K562 (cell line): ENCODE data around the gene CAMK2G. TPM values are rescaled to one million over a fixed set of nuclear protein-coding genes. Genes with fewer than 3 reads are reported as not detected.
A peak's percentile ranks its signal among the peaks of the same experiment; 100 is the strongest.

ENCODE experiments used
- ARHGAP35 ChIP-seq: fragments of 450-650 bp; IDR thresholded peaks from 2 replicates; pipeline ENCODE4 v1.6.1; 2018; ENCODE audit not compliant: partially characterized antibody
- CBX5 ChIP-seq: IDR thresholded peaks from 2 replicates; pipeline ENCODE4 v1.6.1; 2014; ENCODE audit warnings: low read depth, borderline replicate concordance
- CBX8 ChIP-seq: fragments of 200-600 bp; sonication (generic); IDR thresholded peaks from 2 replicates; pipeline ENCODE4 v1.6.1; 2012; ENCODE audit warnings: borderline replicate concordance, mixed run types, low read depth, mild to moderate bottlenecking, moderate library complexity, mixed read lengths, low read length, control low read depth, inconsistent platforms; ENCODE audit not compliant: poor library complexity, severe bottlenecking; ENCODE audit errors: extremely low read depth
- CTCFL ChIP-seq: IDR thresholded peaks from 2 replicates; pipeline ENCODE4 v1.6.1; 2011; ENCODE audit warnings: borderline replicate concordance, low read depth, mild to moderate bottlenecking, moderate library complexity, low read length; ENCODE audit not compliant: insufficient read depth, poor library complexity, severe bottlenecking
- E2F6 ChIP-seq, 2 experiments: IDR thresholded peaks; 2 replicates each; pipeline ENCODE4 v1.6.1; 2011; ENCODE audit warnings: borderline replicate concordance in 1 of 2, control low read depth in 1 of 2, low read depth in 1 of 2, low read length in 1 of 2, mild to moderate bottlenecking in 1 of 2, mixed read lengths in 1 of 2, moderate library complexity in 1 of 2; ENCODE audit not compliant: insufficient read depth in 1 of 2, insufficient read length in 1 of 2, poor library complexity in 1 of 2, severe bottlenecking in 1 of 2; ENCODE audit errors: extremely low read depth in 1 of 2
- GABPA ChIP-seq: fragments of 200-800 bp; sonication (Bioruptor generic); conservative IDR thresholded peaks from 2 replicates; pipeline ENCODE4 v1.6.1; 2016; ENCODE audit warnings: low read depth, missing genetic modification characterization, missing compliant biosample characterization
- GABPB1 ChIP-seq: sonication (generic); formaldehyde crosslinking; IDR thresholded peaks from 2 replicates; pipeline ENCODE4 v1.8.0; 2022; ENCODE audit warnings: mild to moderate bottlenecking, missing genetic modification reagents
- KDM5B ChIP-seq: fragments of 200-600 bp; sonication (generic); IDR thresholded peaks from 2 replicates; pipeline ENCODE4 v1.6.1; 2012; ENCODE audit warnings: low read depth, mild to moderate bottlenecking, moderate library complexity, low read length, control low read depth, inconsistent platforms; ENCODE audit not compliant: insufficient replicate concordance
- NEUROD1 ChIP-seq: fragments of 150-350 bp; IDR thresholded peaks from 2 replicates; pipeline ENCODE4 v1.6.1; 2014; ENCODE audit warnings: borderline replicate concordance, low read length, low read depth; ENCODE audit not compliant: partially characterized antibody
- PTBP1 ChIP-seq: fragments of 200-400 bp; formaldehyde crosslinking; IDR thresholded peaks from 2 replicates; pipeline ENCODE4 v1.6.1; 2017; ENCODE audit warnings: low read depth, low read length
- SIN3B ChIP-seq: fragments of 450-650 bp; IDR thresholded peaks from 2 replicates; pipeline ENCODE4 v1.6.1; 2017; ENCODE audit warnings: low read depth, mild to moderate bottlenecking, moderate library complexity
- SMARCA4 ChIP-seq: fragments of 450-650 bp; IDR thresholded peaks from 2 replicates; pipeline ENCODE4 v1.6.1; 2016
- SMC3 ChIP-seq: conservative IDR thresholded peaks from 2 replicates; pipeline ENCODE4 v1.6.1; 2011; ENCODE audit warnings: low read depth, low read length, improper control_type of control experiment; ENCODE audit not compliant: insufficient read depth
- SUPT5H ChIP-seq: fragments of 450-650 bp; IDR thresholded peaks from 2 replicates; pipeline ENCODE4 v1.6.1; 2016
- TEAD1 ChIP-seq, 2 experiments: fragments of 450-650 bp in 1 of 2; sonication (generic) in 1 of 2; formaldehyde crosslinking; IDR thresholded peaks; 2 replicates each; pipeline versions ENCODE4 v1.4.0 to v1.8.0; 2020 to 2022; ENCODE audit warnings: mild to moderate bottlenecking in 2 of 2, missing genetic modification reagents in 1 of 2
- TRIM24 ChIP-seq, 2 experiments: fragments of 450-650 bp; IDR thresholded peaks; 2 replicates each; pipeline ENCODE4 v1.6.1; 2016
- ZEB2 ChIP-seq: fragments of 450-650 bp; IDR thresholded peaks from 2 replicates; pipeline ENCODE4 v1.6.1; 2016
- ZFX ChIP-seq: sonication (generic); formaldehyde crosslinking; IDR thresholded peaks from 2 replicates; pipeline ENCODE4 v1.8.0; 2022; ENCODE audit warnings: mild to moderate bottlenecking, missing genetic modification reagents, moderate library complexity
- polyA plus RNA-seq, 8 experiments: library from polyadenylated mRNA; depleted of rRNA in 4 of 8; stranded (reverse) in 5 of 8; unstranded in 3 of 8; fragments of >200 nt; fragmentation: Nextera tagmentation in 2 of 8; fragmentation: Illumina TruSeq in 1 of 8; extraction: Ambion mirVana in 2 of 8; extraction: Trizol in 1 of 8; gene quantifications; 2 replicates each; pipeline versions ENCODE4 v1.2.1 to v1.2.3, GENCODE V29; 2011 to 2014; ENCODE audit warnings: inconsistent platforms in 1 of 8, missing spikeins in 1 of 8
- total RNA-seq, 7 experiments: library from RNA; depleted of rRNA in 6 of 7; stranded (reverse); fragments of >200 nt in 6 of 7; fragmentation: Illumina TruSeq in 2 of 7; extraction: Trizol in 2 of 7; gene quantifications; 2 replicates each; pipeline versions ENCODE4 v1.2.1 to v1.2.3, GENCODE V29; 2011 to 2021; ENCODE audit warnings: low replicate concordance in 1 of 7
- TF ChIP-seq, protein P1 (sequence below): sonication (generic); formaldehyde crosslinking; IDR thresholded peaks from 2 replicates; pipeline ENCODE4 v1.8.1; 2023; ENCODE audit warnings: mild to moderate bottlenecking, missing genetic modification reagents
- TF ChIP-seq, protein P2 (sequence below): sonication (generic); formaldehyde crosslinking; IDR thresholded peaks from 2 replicates; pipeline ENCODE4 v1.8.0; 2022; ENCODE audit warnings: missing genetic modification reagents, mild to moderate bottlenecking, moderate library complexity, borderline replicate concordance

Gene CAMK2G
- total and polyA plus RNA-seq, 9 of the 15 experiments (the other 6 are each of a cell fraction or from before 2014, with no cell fraction given) = 9.0 to 37.9 (median 32.6) TPM

DNA sequence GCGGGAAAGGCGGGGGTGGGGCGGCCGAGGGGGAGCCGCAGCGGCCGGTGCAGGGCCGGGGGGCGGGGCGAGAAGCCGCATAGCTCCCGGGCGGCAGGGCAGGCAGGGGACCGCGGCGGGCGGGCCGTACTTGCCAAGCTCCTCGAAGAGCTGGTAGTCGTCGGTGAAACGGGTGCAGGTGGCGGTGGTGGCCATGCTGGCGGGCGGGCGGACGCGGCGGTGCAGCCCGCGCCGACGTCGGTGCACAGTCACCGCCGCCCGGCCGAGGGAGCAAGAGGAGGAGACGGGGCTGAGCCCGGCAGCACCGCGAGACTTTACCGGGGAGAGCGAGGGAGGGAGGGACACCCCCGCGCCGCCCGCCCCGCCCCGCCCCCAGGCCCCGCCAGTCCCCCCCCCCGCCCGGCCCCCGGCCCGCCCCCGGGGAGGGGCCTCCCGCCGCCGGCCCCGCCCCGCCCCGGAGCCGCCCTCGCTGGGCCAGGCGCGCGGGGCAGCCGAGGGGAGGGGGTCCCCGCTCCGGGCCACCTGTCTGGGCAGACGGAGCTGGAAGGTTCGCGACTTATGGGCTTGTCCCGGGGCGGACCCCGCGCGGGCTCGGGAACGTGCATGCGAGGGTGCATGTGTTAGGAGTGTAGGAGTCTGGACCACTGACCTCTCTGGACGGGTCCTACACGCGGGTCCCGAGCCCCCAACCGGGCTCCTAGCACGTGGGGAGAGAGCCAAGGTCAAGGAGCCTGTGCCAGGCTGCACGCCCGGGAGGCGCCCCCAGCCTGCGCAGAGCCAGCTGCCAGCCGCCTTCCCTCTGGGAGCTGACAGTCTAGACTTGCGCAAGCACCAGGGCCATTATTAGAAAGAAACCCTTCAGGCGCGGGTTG is at the start of gene CAMK2G (continued):
- TF ChIP-seq NEUROD1 = no peak
- no peak for TF ChIP-seq CBX8
- no peak for TF ChIP-seq ARHGAP35
- no peak for TF ChIP-seq CBX5
- TF ChIP-seq E2F6 (IDR thresholded peaks at IDR 0.05; ENCODE audit: borderline replicate concordance in 1 of 2, extremely low read depth in 1 of 2, insufficient read depth in 1 of 2, insufficient read length in 1 of 2, low read depth in 1 of 2, low read length in 1 of 2, poor library complexity in 1 of 2, severe bottlenecking in 1 of 2) = peak; percentile 82 to 94
- TF ChIP-seq PTBP1 = no peak
- TF ChIP-seq ZFX = peak; percentile 33; the same call in 1 of the 2 replicates
- TF ChIP-seq SMARCA4 = no peak
- TF ChIP-seq, protein P1, sequence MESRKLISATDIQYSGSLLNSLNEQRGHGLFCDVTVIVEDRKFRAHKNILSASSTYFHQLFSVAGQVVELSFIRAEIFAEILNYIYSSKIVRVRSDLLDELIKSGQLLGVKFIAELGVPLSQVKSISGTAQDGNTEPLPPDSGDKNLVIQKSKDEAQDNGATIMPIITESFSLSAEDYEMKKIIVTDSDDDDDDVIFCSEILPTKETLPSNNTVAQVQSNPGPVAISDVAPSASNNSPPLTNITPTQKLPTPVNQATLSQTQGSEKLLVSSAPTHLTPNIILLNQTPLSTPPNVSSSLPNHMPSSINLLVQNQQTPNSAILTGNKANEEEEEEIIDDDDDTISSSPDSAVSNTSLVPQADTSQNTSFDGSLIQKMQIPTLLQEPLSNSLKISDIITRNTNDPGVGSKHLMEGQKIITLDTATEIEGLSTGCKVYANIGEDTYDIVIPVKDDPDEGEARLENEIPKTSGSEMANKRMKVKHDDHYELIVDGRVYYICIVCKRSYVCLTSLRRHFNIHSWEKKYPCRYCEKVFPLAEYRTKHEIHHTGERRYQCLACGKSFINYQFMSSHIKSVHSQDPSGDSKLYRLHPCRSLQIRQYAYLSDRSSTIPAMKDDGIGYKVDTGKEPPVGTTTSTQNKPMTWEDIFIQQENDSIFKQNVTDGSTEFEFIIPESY (CRISPR knock-in tag) = peak; percentile 61; the same call in 1 of the 2 replicates
- no peak for TF ChIP-seq SMC3
- TF ChIP-seq TRIM24 (IDR thresholded peaks at IDR 0.05) = peak; percentile 80 to 88
- TF ChIP-seq GABPB1 (CRISPR knock-in tag) = peak; percentile 64
- TF ChIP-seq ZEB2 = no peak
- peak; percentile 86 for TF ChIP-seq KDM5B
- peak; percentile 11 for TF ChIP-seq CTCFL
- peak; percentile 78 for TF ChIP-seq SUPT5H
- TF ChIP-seq GABPA (tag) = 0 out of 2 replicates have a peak, but pooled peaks have one; percentile 24
- TF ChIP-seq, protein P2, sequence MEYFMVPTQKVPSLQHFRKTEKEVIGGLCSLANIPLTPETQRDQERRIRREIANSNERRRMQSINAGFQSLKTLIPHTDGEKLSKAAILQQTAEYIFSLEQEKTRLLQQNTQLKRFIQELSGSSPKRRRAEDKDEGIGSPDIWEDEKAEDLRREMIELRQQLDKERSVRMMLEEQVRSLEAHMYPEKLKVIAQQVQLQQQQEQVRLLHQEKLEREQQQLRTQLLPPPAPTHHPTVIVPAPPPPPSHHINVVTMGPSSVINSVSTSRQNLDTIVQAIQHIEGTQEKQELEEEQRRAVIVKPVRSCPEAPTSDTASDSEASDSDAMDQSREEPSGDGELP (CRISPR knock-in tag) = peak; percentile 58; the same call in 1 of the 2 replicates
- peak; percentile 64; the same call in 1 of the 2 replicates for TF ChIP-seq SIN3B
- TF ChIP-seq TEAD1 (CRISPR knock-in tag; IDR thresholded peaks at IDR 0.05) = 0 out of 4 replicates have a peak, but pooled peaks of 1 of the 2 experiments have one; percentile 44
